Fibroblast of skin of abdomen (primary cell): Measurements from ENCODE around the gene ZNF546.

ENCODE experiments used
- DNase-seq: peaks from one replicate; pipeline ENCODE4 v3.0.0-alpha.2; 2013

Gene ZNF546

GRCh38 chr19:40055832-40056504 lies 59.1 kb downstream of the ZNF546 start, which contains the start of gene ZNF780B:
Gene ZNF780B (minus strand): TSS chr19:40056231. CDS start chr19:40050332, 5,899 bp downstream.
- DNase-seq: peak; percentile 57

GRCh38 chr19:40056505-40056904 lies 59.6 kb downstream of the ZNF546 start:
- no peak for DNase-seq

DNA sequence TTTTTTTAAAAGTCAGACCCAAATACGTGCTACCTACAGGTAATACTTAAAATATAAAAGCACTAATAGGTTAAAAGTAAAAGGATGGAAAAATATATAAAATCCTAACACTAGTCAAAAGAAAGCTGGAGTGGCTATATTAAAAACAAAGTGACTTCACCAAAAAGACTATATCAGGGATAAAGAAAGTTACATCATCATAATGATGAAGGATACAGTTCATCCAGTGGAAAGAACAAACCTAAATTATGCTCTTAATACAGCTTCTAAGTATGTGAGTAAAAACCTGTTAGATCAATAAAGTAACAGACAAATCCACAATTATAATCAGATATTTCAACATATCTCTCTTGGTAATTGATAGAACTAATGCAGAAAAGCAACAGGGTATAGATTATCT lies 60.3 kb downstream of the ZNF546 start:
- DNase-seq: no peak

DNA sequence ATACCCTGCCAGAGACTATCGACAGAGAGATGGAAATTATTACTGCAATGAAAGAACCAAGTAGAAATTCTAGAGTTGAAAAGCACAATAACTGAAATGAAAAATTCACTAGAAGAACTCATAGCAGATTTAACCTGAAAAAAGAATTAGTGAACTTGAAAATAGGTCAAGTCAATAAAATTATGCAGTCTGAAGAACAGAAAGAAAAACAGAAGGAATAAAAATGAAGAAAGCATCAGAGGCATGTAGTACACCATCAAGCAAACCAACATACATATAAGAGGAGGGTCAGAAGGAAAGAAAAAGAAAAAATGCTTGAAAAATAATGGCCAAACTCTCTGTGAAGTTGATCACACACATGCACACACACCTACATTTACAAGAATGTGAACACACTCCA lies 62.8 kb downstream of the ZNF546 start:
- no peak for DNase-seq

DNA sequence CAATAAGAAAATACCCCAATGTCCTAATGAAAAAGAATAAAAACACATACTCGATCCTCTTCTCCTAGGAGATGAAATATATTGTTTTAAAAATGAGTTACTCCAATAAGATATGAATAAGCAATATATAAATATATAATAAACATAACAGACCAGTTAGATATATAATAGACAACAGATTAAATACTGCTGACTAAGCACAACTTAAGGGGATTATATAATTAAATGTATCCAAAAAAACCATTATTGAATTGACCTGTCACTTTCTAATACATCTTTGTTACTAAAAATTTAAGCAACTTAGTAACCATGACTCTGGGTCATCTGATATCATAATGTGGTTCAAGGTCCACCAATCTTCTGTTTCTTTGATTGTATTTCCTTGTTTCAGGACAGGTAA lies 73.2 kb downstream of the ZNF546 start:
- DNase-seq: no peak
